PFSK-1 (cell line): ENCODE results near the gene TEX38.

Source experiments
- FOXP2 ChIP-seq: optimal IDR thresholded peaks from 2 replicates; pipeline ENCODE3; 2011; ENCODE audit warnings: borderline replicate concordance, control low read depth, inconsistent platforms; ENCODE audit not compliant: insufficient read depth; ENCODE audit errors: extremely low read length, extremely low read depth
- POLR2AphosphoS5 ChIP-seq: IDR thresholded peaks from 2 replicates; pipeline ENCODE4 v1.6.1; 2012; ENCODE audit warnings: low read depth, mild to moderate bottlenecking, control low read depth, low read length, moderate library complexity
- REST ChIP-seq, 2 experiments: IDR thresholded peaks; 2 replicates each; pipeline versions ENCODE4 v1.6.1 to v1.8.0; 2011 to 2012; ENCODE audit warnings: low read depth in 2 of 2, low read length in 2 of 2, control low read depth in 1 of 2, inconsistent platforms in 1 of 2, mild to moderate bottlenecking in 1 of 2, moderate library complexity in 1 of 2; ENCODE audit not compliant: insufficient read depth in 1 of 2
- SIN3A ChIP-seq: IDR thresholded peaks from 2 replicates; pipeline ENCODE4 v1.6.1; 2012; ENCODE audit warnings: mild to moderate bottlenecking, low read length, moderate library complexity, borderline replicate concordance; ENCODE audit not compliant: insufficient read depth
- TAF1 ChIP-seq: IDR thresholded peaks from 2 replicates; pipeline ENCODE4 v1.6.1; 2012; ENCODE audit warnings: low read length, control low read depth, borderline replicate concordance; ENCODE audit not compliant: insufficient read depth

TEX38 gene

GRCh38 chr1:46673749-46674182 is 2.1 kb downstream of the TEX38 start:
- TF ChIP-seq FOXP2, result no peak
- no peak for TF ChIP-seq POLR2AphosphoS5
- no peak for TF ChIP-seq SIN3A
- TF ChIP-seq REST (IDR thresholded peaks at IDR 0.05; ENCODE audit: insufficient read depth in 1 of 2, low read depth in 2 of 2, low read length in 2 of 2), result no peak
- TF ChIP-seq TAF1, result no peak

DNA sequence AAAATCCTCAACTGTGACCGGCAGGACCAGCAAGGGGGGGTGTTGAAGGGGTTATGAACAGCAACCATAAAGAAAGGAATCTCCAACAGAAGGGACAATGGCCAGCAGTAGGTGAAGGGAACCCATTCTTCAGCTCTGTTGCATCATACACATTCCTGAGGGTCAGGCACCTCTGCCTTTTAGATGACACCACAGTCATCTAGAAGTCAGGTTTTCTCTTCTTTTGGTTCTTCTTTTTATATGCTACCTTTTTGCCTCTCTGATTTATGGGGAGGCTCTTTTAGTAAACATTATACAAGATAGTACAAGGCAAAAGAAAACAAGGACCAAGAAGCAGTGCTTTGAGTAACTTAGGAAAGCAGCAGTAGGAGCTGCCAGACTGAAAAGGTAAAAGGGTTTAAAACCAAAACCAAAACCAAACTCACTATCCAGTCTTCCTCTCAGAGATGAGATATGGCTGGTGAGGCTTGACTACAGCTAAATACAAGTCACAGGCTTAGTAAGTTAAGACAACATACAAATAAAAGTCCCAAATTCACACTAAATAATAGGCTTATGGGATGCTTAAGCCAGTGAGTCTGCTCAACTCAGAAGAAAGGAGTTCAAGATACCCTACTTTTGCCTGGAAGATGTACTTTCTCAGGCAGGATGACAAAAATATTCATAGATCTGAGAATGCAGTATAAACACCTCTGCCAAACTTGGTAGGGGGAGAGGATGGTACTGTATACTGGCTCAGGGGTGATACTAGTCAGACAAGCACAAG is 4.1 kb downstream of the TEX38 start:
- TF ChIP-seq FOXP2 (no peak), REST (IDR thresholded peaks at IDR 0.05; ENCODE audit: insufficient read depth in 1 of 2, low read depth in 2 of 2, low read length in 2 of 2) (no peak), SIN3A (no peak), POLR2AphosphoS5 (no peak), TAF1 (no peak)

DNA sequence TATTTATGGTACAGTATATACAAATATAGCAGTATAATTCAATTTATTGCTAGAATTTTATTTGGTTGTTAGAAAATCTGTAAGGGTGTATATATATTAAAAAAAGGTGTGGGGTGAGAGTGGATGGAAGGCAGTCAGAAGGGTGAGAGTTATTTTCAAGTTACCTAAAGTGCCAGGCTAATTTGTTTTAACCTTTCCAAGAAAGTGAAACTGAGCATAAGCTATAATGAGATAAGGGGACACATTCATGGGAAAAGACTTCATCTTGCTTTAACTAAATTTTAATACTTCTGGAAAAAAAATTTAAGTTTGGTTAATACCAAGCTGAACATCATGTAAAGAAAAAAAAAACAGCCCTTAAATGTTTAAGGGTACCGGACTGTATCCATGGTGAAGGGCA is 4.9 kb downstream of the TEX38 start:
- no peak for TF ChIP-seq POLR2AphosphoS5
- TF ChIP-seq SIN3A, result no peak
- TF ChIP-seq FOXP2, result no peak
- TF ChIP-seq TAF1, result no peak
- TF ChIP-seq REST (IDR thresholded peaks at IDR 0.05; ENCODE audit: insufficient read depth in 1 of 2, low read depth in 2 of 2, low read length in 2 of 2), result no peak

- TF ChIP-seq POLR2AphosphoS5, result no peak
Observed at GRCh38 chr1:46677339-46677738, 5.7 kb downstream of the TEX38 start.

DNA sequence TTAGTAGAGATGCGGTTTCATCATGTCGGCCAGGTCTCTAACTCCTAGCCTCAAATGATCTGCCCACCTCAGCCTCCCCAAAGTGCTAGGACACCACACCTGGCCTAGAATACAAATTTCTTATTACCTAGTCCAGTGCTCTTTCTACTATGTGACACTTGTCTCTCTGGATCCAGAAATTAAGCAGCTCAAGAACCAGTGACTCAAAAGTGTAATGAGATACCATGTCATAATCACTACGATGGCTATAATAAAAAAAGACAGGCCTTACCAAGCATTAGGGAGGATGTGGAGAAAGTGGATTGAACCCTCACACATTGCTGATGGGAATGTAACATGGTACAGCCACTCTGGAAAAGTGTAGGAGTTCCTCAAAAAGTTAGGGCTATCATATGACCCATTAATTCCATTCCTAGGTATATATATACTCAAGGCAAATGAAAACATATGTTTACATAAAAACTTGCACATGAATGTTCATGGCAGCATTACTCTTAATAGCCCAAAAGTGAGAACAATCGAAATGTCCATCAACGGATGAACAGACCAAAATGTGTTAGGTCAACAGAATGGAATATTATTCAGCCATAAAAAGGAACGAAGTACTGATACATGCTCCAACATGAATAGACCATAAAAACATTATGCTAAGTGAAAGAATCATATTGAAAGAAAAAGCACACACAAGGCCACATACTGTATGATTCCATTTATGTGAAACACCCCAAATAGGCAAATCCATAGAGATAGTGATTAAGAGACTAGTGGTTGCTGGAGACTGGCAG is 8.3 kb downstream of the TEX38 start:
- no peak for TF ChIP-seq FOXP2

DNA sequence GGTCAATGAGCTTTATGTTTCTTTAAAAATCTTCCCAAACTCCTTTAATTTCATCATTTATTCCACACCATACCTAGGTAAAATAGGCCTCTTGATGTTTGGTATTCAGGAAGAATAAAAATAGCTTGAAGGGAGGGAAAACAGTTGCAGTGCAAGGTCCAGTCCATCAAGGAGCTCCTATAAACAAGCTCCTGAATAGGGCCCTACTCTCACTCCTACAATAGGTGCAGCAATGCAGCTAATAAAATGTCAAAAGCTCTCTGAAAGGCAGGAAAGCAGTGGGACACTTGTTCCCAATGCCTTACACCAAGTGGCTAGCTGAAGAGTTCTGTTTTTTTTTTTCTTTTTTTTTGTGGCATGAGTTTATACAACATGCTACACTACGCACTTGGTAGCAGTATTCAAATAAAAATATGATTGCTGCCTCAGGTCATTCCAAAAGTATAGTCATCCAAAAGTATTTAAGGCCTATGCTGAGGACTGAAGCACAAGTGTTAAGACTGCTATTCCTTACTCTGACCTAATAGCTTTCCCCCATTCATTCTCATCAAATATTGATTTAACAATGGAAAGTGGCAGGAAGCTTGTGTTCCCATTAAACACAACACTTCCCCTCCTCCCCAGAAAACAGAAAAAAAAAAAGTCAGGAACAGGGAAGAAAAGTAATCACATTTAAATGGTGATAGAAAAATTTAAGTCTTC is 9.8 kb downstream of the TEX38 start:
- TF ChIP-seq SIN3A (no peak), FOXP2 (no peak), POLR2AphosphoS5 (no peak), TAF1 (no peak), REST (IDR thresholded peaks at IDR 0.05; ENCODE audit: insufficient read depth in 1 of 2, low read depth in 2 of 2, low read length in 2 of 2) (no peak)
